Measurements from ENCODE around the gene CD3G. TPM values are rescaled to one million over a fixed set of nuclear protein-coding genes. Genes with fewer than 3 reads are reported as not detected.
A peak's percentile ranks its signal among the peaks of the same experiment; 100 is the strongest.

Gene CD3G
- total RNA-seq, 1 donor from 2014 or later = not detected

DNA sequence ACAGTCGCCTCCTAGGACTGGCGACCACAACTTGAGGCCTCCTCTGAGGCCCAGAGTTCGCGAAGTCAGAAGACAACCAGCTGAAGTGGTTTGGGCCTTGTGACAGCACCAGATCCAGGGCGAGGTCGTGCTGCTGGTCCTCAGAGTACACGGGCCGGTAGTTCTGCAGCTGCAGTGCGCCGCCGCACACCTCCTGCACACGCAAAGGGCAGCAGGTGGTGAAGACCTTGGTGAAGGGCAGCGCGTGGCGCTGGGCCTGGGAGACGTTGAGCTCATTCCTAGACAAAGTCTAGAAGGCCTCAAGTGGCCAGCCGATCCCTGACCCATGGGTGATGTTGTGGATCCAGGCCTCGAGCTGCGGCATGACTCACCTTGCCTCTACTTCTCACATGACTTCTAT lies 21.4 kb upstream of the CD3G start:
- DNase-seq (ENCODE audit: low read depth in 2 of 2) = no peak

DNA sequence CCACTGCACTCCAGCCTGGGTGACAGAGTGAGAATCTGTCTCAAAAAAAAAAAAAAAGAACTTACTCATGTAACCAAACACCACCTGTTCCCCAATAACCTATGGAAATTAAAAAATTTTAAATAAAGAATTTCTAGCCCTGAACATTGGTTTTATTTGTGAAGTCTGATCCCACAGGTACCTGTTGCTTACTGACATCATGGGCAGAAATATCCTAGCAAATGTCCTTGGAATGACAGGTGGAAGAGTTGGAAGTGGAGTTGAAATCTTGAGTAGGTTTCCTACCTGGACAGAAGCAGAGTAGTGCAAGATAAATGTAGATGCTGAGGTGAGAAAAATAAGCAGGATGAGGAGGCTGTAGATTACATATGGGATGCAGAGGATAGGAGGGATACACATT lies 18.9 kb upstream of the CD3G start:
- DNase-seq (ENCODE audit: low read depth in 2 of 2) = no peak

DNA sequence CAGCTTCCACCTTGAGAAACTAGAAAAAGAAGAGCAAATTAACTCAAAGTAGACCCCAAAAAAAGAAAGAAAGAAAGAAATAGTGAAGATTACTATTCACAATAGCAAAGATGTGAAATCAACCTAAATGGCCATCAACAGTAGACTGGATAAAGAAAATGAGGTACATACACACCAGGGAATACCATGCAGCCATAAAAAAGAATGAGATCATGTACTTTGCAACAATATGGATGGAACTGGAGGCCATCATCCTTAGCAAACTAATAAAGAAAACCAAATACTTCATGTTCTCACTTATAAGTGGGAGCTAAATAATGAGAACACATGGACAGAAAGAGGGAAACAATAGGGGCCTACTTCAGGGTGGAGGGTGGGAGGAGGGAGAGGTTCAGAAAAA lies 15.4 kb upstream of the CD3G start:
- no peak for DNase-seq (ENCODE audit: low read depth in 2 of 2)

DNA sequence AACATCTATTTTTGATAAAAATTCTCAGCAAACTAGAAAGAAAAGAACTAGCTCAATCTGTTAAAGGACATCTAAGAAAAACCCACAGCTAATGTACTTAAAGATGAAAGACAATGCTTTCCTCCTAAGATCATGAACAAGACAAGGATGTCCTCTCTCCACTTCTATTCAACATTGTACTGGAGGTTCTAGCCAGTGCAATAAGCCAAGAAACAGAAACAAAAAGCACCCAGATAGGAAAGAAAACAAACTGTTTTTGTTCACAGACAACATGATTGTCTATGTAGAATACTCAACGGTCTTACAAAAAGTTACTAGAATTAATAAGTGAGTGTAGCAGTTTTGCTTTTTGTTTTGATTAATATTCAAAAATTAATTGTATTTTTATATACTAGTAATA lies 9.4 kb upstream of the CD3G start:
- no peak for DNase-seq (ENCODE audit: low read depth in 2 of 2)

DNA sequence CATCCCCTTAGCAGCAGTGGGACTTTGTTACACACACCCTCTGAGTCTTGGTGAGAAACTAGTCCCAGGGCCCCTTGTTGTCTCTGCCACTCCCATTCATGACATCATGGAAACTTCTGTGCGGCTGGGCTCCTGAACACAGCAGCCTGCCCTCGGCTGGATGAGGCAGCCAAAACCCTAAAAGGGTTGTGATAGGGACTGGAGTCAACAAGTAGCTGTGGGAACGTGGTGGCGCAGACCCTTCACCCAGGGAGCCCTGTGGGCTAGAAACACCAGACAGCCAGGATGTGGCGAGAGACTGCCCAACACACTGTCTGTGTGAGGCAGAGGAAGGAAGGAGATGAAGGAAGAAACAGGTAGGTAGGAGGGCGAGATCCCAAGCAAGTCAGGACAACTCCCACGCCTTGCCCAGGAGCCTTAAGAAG lies 5.5 kb upstream of the CD3G start:
- peak in 1 of 2 donors; percentile 46 for DNase-seq (ENCODE audit: low read depth in 2 of 2)

DNA sequence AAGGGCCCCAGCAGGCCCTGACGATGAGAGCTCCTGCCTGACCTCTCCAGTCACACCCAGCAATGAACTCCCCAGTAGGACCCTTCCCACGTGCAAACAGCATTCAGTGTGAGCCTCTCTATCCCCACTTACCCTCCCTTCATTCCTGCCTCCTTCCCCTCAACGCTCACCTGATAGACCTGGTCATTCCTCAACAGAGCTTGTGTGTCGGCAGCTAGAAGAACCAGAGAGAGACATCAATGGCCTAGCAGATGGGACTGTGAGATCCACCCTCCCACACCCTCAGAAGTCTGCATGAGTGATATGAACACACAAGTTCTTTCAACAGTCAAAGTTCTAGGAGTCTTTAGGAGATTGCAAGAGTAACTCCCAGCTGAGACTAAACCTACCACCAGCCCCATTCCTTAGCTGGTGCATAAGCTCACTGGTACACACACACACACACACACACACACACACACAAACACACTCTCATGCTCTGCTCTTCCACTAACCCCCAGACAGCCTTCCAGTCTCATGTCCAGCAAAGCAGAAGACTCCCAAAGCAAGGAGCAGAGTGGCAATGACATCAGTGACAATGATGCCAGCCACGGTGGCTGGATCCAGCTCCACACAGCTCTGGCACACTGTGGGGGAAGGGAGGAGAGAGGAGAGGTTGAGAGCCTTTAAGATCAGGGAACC lies 4.7 kb upstream of the CD3G start:
- no peak for DNase-seq (ENCODE audit: low read depth in 2 of 2)

DNA sequence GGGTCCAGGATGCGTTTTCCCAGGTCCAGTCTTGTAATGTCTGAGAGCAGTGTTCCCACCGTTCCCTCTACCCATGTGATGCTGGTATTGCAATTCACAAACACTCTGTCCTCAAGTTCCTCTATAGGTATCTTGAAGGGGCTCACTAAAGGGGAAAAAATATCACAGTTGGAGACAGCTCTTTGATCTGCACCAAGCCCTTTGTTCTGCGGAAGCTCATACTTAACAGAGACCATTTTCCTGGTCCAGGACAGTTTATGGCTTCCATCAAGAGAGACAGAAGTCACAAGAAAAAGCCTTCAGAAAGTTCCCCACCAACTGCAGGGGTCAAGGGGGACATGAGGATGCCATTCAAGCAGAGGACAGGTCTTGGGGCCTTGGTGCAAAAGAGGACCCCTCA lies 3.7 kb upstream of the CD3G start:
- DNase-seq (ENCODE audit: low read depth in 2 of 2) = no peak

DNA sequence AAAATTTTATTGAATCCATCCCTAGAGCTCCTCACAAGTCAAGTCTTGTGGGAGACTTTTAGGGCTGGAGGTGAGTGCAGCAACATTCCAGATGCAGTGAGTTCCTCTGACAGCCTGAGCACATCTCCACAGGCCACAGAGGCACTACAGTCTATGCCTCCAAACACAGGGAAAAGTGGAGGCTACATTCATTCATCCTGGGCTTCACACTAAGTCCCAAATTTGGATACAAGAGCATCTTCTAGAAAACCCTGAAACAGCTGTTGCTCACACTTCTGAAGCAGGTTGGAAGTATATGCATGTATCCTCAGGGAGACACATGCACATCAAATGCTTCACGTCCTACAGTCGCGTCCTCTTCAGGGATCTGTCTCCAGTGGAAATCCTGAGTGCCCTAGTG lies 2.9 kb upstream of the CD3G start:
- no peak for DNase-seq (ENCODE audit: low read depth in 2 of 2)

DNA sequence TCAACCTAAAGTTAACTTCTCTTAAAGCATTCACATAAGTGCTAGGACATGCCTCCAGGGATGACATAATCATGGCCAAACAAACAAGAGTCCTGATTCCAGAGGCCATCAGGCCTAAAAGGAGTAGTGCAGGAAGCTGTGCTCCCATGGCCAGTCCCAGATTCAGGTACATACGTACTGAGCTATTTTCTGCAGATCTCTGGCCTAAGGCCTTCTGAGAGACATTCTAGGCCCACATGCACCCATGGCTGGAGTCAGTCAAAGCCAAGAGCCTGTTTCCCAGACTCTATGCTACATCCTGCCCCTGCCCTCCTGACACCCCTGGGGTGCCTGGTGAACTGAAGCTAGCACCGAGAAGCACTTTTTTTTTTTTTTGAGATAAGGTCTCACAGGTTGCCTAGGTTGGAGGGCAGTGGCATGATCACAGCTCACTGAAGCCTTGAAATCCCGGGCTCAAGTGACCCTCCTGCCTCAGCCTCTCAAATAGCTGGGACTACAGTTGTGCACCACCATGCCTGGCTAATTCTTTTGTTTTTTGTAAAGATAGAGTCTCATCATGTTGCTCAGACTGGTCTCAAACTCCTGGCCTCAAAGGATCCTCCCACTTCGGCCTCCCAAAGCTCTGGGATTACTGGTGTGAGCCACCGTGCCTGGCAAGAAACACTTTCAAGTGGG lies 2.2 kb upstream of the CD3G start:
- DNase-seq (ENCODE audit: low read depth in 2 of 2) = no peak

DNA sequence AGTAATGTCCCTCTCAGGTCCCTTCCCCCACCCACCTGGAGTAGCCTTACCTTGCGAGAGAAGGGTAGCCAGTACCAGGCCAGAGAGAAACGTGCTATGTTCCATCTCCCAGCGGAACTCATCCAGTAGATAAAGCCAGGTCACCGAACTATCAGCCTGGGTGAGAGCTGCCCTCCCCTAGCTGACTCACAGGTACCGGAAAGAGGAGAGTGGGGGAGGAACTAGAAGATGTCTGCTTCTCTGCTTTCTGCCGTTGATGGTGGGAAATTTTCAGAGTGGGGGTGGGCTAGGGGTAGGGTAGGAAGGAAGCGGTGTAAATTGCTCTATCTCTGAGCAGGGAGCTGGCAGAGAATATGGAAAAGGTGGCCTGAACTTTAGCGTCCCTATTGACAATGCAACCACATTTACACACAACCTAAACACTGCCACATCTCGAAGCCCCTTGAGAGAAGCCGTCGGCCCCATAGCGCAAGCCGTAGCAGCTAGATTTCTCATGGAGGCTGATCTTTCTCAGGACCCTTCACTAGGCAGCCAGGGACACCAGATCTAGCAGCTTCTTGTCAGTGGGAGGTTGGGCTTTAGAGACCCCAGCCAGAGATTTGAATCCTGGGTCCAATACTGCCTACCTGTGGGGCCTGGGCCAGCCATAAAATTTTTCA lies 1.5 kb upstream of the CD3G start, which contains the start of gene CD3D:
TSS of gene CD3D (minus strand) at position 203 of the 659 bp plus-strand sequence. CDS start at position 105, 98 bp downstream.
- no peak for DNase-seq (ENCODE audit: low read depth in 2 of 2)

DNA sequence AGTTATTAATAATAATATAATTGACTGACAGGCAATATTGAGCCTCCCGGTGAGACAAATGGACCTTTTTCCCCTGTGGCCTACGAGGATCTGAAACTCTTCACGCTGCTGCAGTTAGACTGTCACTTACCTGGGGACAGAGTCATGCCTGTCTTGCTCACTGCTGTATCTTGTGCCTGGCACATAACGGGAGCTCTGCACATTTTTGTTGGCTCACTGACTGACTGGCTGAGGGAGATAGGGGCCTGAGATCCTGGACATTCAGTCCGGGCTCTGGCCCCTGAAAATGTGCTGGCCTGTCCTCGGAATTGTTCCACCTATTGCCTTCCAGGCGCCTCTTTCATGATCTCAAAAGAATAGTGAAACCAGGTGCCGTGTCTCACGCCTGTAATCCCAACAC lies 896 bp upstream of the CD3G start:
- no peak for DNase-seq (ENCODE audit: low read depth in 2 of 2)

DNA sequence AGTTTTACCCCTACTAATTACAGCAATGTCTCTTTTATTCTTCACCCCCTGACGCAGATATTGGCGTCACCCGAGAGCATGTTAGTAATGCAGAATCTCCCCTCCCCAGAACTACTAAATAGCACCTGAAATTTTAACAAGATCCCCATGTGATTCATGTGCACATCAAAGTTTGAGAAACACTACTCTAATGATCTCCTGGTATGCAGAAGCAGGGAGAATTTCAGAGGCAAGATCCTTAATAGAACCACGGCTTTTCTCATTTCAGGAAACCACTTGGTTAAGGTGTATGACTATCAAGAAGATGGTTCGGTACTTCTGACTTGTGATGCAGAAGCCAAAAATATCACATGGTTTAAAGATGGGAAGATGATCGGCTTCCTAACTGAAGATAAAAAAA lies 5.3 kb downstream of the CD3G start:
- no peak for DNase-seq (ENCODE audit: low read depth in 2 of 2)

DNA sequence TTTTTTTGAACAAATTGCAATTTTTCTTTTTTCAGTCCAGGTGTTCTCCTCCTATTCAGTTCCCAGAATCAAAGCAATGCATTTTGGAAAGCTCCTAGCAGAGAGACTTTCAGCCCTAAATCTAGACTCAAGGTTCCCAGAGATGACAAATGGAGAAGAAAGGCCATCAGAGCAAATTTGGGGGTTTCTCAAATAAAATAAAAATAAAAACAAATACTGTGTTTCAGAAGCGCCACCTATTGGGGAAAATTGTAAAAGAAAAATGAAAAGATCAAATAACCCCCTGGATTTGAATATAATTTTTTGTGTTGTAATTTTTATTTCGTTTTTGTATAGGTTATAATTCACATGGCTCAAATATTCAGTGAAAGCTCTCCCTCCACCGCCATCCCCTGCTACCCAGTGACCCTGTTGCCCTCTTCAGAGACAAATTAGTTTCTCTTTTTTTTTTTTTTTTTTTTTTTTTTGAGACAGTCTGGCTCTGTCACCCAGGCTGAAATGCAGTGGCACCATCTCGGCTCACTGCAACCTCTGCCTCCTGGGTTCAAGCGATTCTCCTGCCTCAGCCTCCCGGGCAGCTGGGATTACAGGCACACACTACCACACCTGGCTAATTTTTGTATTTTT lies 9.1 kb downstream of the CD3G start:
- DNase-seq (ENCODE audit: low read depth in 2 of 2) = peak; percentile 24 to 39

DNA sequence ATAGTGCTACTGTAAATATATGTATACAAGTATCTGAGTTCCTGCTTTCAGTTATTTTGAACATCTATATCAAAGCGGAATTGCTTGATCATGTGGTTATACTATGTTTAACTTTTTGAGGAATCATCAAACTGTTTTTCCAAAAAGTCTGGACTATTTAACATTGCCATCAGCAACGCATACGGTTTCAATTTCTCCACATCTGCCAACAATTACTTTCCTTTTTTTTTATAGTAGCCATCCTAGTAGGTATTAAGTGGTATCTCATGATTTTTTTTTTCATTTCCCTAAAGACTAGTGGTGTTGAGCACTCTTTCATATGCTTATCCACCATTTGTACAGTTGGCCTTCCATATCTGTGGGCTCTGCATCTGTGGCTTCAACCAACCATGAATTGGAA lies 13.9 kb downstream of the CD3G start:
- DNase-seq (ENCODE audit: low read depth in 2 of 2) = no peak

DNA sequence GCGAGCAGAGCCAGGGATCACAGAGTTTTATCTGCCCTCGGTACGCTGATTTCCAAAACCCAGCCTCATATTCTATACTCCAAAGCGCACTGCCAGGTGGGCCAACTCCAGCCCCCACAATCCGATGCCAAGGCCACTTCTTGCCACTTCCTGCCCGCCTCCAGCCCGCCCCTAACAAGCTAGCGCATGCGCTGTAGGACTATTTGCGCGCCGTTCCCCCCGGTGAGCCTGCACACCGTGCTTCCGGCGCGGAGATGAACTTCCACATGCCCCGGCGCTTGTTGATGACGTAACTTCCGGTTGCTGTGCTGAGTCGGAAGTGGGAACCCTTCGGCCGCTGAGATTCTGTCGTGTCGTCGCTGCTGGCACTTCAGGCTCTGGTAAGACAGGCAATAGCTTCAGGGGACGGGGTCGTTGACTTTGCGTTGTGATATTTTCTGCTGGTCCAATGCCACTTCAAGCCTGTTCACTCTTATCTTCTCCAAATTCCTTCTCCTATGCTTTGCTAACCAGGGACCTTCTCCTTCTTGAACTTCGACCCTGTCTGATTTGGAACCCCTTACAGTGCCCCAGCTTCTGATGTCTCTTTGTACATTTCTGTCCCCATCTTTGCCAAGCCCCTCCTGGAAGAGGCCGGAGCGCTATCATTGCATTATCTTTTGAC lies 15.3 kb downstream of the CD3G start, which contains the start of gene UBE4A:
TSS of gene UBE4A (plus strand) at position 306 of the 664 bp plus-strand sequence. CDS start 5,481 bp downstream, outside the sequence.
- peak; percentile 93 to 96 for DNase-seq (ENCODE audit: low read depth in 2 of 2)

DNA sequence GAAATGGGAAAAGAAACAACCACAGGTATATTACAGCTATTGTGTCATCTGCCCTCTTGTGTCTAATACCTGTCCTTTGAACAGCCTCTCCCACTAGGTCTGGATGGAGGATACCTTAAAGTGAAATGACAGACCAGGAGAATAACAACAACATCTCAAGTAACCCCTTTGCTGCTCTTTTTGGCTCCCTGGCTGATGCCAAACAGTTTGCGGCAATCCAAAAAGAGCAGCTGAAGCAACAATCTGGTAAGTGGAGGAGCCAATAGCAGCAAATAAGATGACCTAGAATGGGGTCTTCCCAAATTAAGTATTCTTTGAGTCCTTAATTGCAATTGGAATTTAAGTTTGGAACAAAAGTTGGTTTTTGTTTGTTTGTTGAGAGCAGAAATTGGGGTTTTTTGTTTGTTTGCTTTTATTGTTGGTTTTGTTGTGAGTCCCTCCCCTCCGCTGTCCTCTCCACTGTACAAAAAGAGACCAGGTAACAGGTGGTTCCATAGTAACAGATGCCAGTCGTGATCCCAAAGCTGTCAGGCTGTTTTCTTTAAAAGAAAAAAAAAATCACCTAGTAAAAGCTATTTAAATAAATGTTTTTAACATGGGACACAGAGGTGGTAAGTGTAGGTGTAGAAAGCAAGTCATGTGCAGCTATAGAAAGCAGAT lies 20.9 kb downstream of the CD3G start:
- no peak for DNase-seq (ENCODE audit: low read depth in 2 of 2)

DNA sequence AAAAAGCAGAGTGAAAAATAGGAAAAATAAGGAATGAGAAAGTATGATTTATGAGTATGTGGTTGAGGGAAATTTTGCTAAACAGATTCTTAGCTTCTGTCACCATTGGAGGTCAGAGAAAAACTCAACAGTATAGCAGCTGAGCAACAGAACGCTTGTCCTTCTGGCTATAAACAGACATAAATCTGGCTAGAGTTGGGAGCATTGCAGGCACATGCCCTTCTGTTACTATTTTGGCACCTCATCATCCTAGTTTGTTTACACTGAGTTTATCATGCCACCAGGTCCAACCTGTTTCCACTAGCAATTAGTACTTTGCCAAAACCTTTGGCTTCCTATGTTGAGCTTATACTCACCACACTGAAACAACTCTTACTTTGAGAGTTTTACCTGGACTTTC lies 22.1 kb downstream of the CD3G start:
- DNase-seq (ENCODE audit: low read depth in 2 of 2) = no peak

DNA sequence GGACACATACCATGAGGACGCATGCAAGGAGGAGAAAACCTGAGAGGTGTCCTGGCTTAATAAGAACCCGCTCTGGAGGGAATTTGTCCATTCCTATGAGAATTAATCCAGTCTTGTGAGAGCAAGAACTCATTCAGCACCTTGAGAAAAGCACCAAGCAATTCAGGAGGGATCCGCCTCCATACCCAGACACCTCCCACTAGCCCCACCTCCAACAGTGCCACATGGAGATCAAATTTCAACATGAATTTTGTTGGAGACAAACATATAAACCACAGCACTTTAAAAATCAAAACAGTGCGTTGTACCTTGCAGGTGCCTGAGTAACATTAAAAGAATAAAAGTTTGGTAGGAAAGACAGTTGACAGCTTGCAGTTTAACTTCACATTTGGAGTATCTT lies 26.6 kb downstream of the CD3G start:
- DNase-seq (ENCODE audit: low read depth in 2 of 2) = no peak

DNA sequence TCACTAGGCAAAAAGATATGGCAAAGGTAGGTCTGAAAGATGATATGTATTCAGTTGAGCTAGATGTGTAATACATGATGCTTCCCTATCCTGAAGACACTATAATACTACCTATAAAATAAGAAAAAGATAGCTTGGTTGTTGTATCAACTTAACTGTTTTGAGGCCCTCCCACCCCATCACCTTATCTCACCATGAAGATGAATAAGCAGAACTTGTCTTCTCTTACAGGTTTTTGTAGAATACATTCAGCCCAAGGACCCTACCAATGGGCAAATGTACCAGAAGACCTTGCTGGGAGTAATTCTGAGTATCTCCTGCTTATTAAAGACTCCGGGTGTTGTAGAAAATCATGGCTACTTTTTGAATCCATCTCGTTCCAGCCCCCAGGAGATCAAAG lies 29.1 kb downstream of the CD3G start:
- no peak for DNase-seq (ENCODE audit: low read depth in 2 of 2)

DNA sequence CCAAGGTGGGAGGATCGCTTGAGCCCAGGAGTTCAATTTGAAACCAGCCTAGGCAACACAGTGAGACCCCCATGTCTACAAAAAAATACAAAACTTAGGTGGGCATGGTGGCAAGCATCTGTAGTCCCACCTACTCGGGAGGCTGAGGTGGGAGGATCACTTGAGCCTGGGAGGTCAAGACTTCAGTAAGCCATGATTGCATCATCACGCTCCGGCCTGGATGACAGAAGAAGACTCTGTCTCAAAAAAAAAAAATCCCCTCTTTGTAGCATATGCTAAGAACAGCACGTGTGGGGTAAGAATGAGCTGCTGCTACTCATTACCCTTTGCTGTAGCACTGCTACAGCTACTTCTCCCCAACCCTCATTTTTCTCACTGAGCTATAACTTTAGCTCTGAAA lies 29.7 kb downstream of the CD3G start:
- DNase-seq (ENCODE audit: low read depth in 2 of 2) = no peak

DNA sequence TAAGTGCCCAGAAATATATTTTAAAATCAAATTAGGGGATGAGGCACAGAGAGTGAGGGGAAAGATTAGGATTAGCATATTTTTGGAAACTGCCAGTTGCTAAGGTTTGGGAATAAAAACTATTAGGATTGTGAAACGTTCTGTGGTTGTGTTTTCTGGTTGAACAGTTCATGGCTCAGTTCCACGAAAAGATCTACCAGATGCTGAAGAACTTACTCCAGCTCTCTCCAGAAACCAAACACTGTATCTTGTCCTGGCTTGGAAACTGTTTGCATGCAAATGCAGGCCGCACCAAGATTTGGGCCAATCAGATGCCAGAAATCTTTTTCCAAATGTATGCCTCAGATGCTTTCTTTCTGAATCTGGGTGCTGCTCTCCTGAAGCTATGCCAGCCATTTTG lies 30.6 kb downstream of the CD3G start:
- no peak for DNase-seq (ENCODE audit: low read depth in 2 of 2)

Data from lung microvascular endothelial cell (primary cell).